ENCODE data around the gene TERT. TPM values are rescaled to one million over a fixed set of nuclear protein-coding genes. Genes with fewer than 3 reads are reported as not detected.

Gene TERT
- total and polyA plus RNA-seq, 2 of the 8 experiments (the other 6 are each of a cell fraction or from before 2014, with no cell fraction given) = 13.1 to 23.1 TPM

GRCh38 chr5:1223278-1223670, 71.6 kb downstream of the TERT start (continued):
- TF ChIP-seq POLR2AphosphoS5 (IDR thresholded peaks at IDR 0.05; ENCODE audit: low read depth, low read length) (no peak), SIRT6 (IDR thresholded peaks at IDR 0.05; ENCODE audit: low read length) (no peak), KDM4A (IDR thresholded peaks at IDR 0.05; ENCODE audit: low read depth, low read length, severe bottlenecking) (no peak), SP2 (IDR thresholded peaks at IDR 0.05; ENCODE audit: low read length) (no peak)
